Keratinocyte (primary cell): Measurements from ENCODE around the gene TEX22. TPM values are rescaled to one million over a fixed set of nuclear protein-coding genes. Genes with fewer than 3 reads are reported as not detected.

Source experiments
- DNase-seq: peaks from one replicate; pipeline ENCODE4 v3.0.0-alpha.2; 2011; ENCODE audit warnings: low read depth, missing footprints, low spot score
- FAIRE-seq: peaks from 2 replicates; lab custom pipeline; 2011; peaks lifted over from hg19 to GRCh38; lab: Jason Lieb, UNC
- H2AFZ ChIP-seq: 2 replicates; pipeline ENCODE4 v1.6.0; 2012; ENCODE audit warnings: low read length, control low read depth, inconsistent platforms; ENCODE audit not compliant: control insufficient read depth
- H3K27ac ChIP-seq: 2 replicates; pipeline ENCODE4 v1.5.1; 2011; ENCODE audit warnings: low read length; ENCODE audit not compliant: control insufficient read depth, insufficient read depth
- H3K27me3 ChIP-seq: 3 replicates; pipeline ENCODE4 v1.6.0; 2011; ENCODE audit warnings: low read length; ENCODE audit not compliant: control insufficient read depth, insufficient read depth; ENCODE audit errors: extremely low read depth
- H3K36me3 ChIP-seq, 2 experiments: 2 replicates in 1 of 2; 3 replicates in 1 of 2; pipeline ENCODE4 v1.5.1; 2011; ENCODE audit warnings: low read length in 2 of 2, mild to moderate bottlenecking in 1 of 2; ENCODE audit not compliant: control insufficient read depth in 2 of 2, insufficient read depth in 2 of 2; ENCODE audit errors: extremely low read depth in 1 of 2
- H3K4me1 ChIP-seq: 3 replicates; pipeline ENCODE4 v1.5.1; 2011; ENCODE audit warnings: low read length; ENCODE audit not compliant: control insufficient read depth, insufficient read depth; ENCODE audit errors: extremely low read depth
- H3K4me2 ChIP-seq: 3 replicates; pipeline ENCODE4 v1.6.0; 2011; ENCODE audit warnings: low read depth, low read length; ENCODE audit not compliant: control insufficient read depth, insufficient read depth; ENCODE audit errors: extremely low read depth
- H3K4me3 ChIP-seq, 3 experiments: fragments of 200-600 bp in 1 of 3; sonication (generic) in 1 of 3; 2 replicates in 2 of 3; 3 replicates in 1 of 3; pipeline ENCODE4 v1.5.1; 2011 to 2016; ENCODE audit warnings: low read length in 3 of 3, mild to moderate bottlenecking in 3 of 3, control low read depth in 2 of 3, inconsistent platforms in 1 of 3, low read depth in 1 of 3, mixed read lengths in 1 of 3, mixed run types in 1 of 3, moderate library complexity in 1 of 3; ENCODE audit not compliant: control insufficient read depth in 2 of 3, insufficient read depth in 2 of 3; ENCODE audit errors: extremely low read depth in 1 of 3
- H3K79me2 ChIP-seq: 2 replicates; pipeline ENCODE4 v1.6.0; 2012; ENCODE audit warnings: low read length; ENCODE audit not compliant: control insufficient read depth, insufficient read depth
- H3K9ac ChIP-seq: 3 replicates; pipeline ENCODE4 v1.6.0; 2011; ENCODE audit warnings: low read length; ENCODE audit not compliant: control insufficient read depth, insufficient read depth; ENCODE audit errors: extremely low read depth
- H3K9me1 ChIP-seq: 3 replicates; pipeline ENCODE4 v1.6.0; 2011; ENCODE audit warnings: low read length; ENCODE audit not compliant: control insufficient read depth, insufficient read depth; ENCODE audit errors: extremely low read depth
- H3K9me3 ChIP-seq: 2 replicates; pipeline ENCODE4 v1.5.1; 2012; ENCODE audit warnings: low read depth, low read length; ENCODE audit not compliant: control insufficient read depth
- H4K20me1 ChIP-seq: 3 replicates; pipeline ENCODE4 v1.6.0; 2011; ENCODE audit warnings: low read length; ENCODE audit not compliant: control insufficient read depth, insufficient read depth; ENCODE audit errors: extremely low read depth
- EZH2 ChIP-seq: IDR thresholded peaks from one replicate; pipeline ENCODE4 v1.6.1; 2012; ENCODE audit warnings: inconsistent platforms, mild to moderate bottlenecking, low read length, moderate library complexity
- dilution Hi-C: fragments of 300-500 bp; cut with MboI; formaldehyde crosslinking; loops from one replicate; pipeline ENCODE4 v1.7.0; 2020; ENCODE audit warnings: low sequenced_read_pairs; ENCODE audit not compliant: extremely low pct_ligation_motif_present
- polyA plus RNA-seq, 5 experiments: library from polyadenylated mRNA; depleted of rRNA in 3 of 5; stranded (reverse) in 3 of 5; stranded (forward) in 1 of 5; unstranded in 1 of 5; fragments of >200 nt; gene quantifications; 1 replicate in 1 of 5; 2 replicates in 3 of 5; 3 replicates in 1 of 5; pipeline versions ENCODE4 v1.2.1 to v1.2.3, GENCODE V29; 2011 to 2012; ENCODE audit warnings: missing spikeins in 2 of 5, low read depth in 1 of 5, low replicate concordance in 1 of 5
- TF ChIP-seq, protein P1 (sequence below), 3 experiments: IDR thresholded peaks in 1 of 3; conservative IDR thresholded peaks in 1 of 3; optimal IDR thresholded peaks in 1 of 3; 2 replicates in 2 of 3; 3 replicates in 1 of 3; pipeline versions ENCODE3 to v1.5.1; 2011; ENCODE audit warnings: low read length in 3 of 3, mild to moderate bottlenecking in 3 of 3, moderate library complexity in 2 of 3, control low read depth in 1 of 3, inconsistent platforms in 1 of 3; ENCODE audit not compliant: insufficient read depth in 2 of 3; ENCODE audit errors: extremely low read depth in 1 of 3

The TEX22 gene
- polyA plus RNA-seq, 1 donor (not counting 4 experiments of a cell fraction or from before 2014, with no cell fraction given): 0.03 TPM

DNA sequence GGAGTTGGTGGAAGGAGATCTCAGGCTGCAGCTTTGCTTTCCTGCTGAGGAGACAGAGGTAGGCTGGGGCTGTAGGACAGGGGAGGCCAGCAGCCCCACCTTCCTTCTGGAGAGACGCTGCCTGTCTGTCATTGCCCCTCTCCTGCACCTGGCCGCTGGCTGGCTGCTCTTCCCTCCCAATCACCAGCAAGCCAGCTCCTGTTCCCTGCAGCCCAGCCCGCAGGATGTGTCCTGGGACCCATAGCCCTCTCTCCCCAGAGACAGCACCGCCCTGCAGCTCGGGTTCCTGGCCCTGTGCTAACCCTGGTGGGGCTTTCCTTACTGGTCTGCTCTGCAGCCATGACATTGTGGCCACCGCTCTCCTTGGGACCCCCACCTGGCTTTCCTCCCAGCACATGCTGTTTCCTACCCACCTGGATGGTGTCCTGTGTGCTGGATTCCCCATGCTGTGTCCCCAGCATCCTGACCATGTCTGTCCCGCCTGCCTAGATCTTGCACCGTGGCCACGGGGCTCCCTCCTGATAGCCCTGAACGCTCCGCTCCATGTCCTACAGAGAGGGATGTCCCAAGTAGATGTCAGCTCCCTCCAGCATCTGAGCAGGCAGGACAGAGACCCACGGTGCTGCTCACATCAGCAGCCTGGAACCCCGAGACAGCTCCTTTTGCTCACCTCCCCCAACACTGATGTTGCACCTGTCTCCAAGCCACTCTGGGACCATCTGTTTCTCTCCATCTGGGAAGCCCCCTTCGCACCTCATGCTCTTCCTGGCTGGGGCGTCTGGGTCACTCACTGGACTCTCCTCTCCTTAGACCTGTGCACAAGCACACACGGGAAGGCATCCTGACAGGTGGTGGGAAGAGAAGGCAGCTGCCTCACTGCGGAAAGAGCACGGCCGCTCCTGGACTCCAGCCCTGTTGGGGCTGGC is 20.2 kb downstream of the TEX22 start:
- no peak for DNase-seq
- H3K4me1 ChIP-seq: peaks cover 10% of the 10 kb centered on the region
- H3K9me3 ChIP-seq: no peaks in the 10 kb centered on the region
- H3K4me2 ChIP-seq: peak overlapping the region; percentile 85
- peaks cover 3 to 6% of the 10 kb centered on the region in 2 experiments for H3K36me3 ChIP-seq
- no peak overlapping the region for H3K9ac ChIP-seq
- H3K9me1 ChIP-seq: no peaks in the 10 kb centered on the region
- H3K4me3 ChIP-seq: peak overlapping the region in 1 of 3 experiments; percentile 89
- TF ChIP-seq, protein P1, sequence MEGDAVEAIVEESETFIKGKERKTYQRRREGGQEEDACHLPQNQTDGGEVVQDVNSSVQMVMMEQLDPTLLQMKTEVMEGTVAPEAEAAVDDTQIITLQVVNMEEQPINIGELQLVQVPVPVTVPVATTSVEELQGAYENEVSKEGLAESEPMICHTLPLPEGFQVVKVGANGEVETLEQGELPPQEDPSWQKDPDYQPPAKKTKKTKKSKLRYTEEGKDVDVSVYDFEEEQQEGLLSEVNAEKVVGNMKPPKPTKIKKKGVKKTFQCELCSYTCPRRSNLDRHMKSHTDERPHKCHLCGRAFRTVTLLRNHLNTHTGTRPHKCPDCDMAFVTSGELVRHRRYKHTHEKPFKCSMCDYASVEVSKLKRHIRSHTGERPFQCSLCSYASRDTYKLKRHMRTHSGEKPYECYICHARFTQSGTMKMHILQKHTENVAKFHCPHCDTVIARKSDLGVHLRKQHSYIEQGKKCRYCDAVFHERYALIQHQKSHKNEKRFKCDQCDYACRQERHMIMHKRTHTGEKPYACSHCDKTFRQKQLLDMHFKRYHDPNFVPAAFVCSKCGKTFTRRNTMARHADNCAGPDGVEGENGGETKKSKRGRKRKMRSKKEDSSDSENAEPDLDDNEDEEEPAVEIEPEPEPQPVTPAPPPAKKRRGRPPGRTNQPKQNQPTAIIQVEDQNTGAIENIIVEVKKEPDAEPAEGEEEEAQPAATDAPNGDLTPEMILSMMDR (optimal IDR thresholded peaks at IDR 0.05 in 1 of 3, IDR thresholded peaks at IDR 0.05 in 1 of 3, conservative IDR thresholded peaks at IDR 0.05 in 1 of 3; ENCODE audit: extremely low read depth in 1 of 3, insufficient read depth in 2 of 3, low read length in 3 of 3): no peak
- TF ChIP-seq EZH2: no peak
- H3K27ac ChIP-seq: no peak overlapping the region
- dilution Hi-C loops: no loop called here
- H3K79me2 ChIP-seq: peaks cover 34% of the 10 kb centered on the region
- peaks cover 7% of the 10 kb centered on the region for H4K20me1 ChIP-seq
- H2AFZ ChIP-seq: no peak overlapping the region
- no peak for FAIRE-seq
- H3K27me3 ChIP-seq: no peaks in the 10 kb centered on the region

DNA sequence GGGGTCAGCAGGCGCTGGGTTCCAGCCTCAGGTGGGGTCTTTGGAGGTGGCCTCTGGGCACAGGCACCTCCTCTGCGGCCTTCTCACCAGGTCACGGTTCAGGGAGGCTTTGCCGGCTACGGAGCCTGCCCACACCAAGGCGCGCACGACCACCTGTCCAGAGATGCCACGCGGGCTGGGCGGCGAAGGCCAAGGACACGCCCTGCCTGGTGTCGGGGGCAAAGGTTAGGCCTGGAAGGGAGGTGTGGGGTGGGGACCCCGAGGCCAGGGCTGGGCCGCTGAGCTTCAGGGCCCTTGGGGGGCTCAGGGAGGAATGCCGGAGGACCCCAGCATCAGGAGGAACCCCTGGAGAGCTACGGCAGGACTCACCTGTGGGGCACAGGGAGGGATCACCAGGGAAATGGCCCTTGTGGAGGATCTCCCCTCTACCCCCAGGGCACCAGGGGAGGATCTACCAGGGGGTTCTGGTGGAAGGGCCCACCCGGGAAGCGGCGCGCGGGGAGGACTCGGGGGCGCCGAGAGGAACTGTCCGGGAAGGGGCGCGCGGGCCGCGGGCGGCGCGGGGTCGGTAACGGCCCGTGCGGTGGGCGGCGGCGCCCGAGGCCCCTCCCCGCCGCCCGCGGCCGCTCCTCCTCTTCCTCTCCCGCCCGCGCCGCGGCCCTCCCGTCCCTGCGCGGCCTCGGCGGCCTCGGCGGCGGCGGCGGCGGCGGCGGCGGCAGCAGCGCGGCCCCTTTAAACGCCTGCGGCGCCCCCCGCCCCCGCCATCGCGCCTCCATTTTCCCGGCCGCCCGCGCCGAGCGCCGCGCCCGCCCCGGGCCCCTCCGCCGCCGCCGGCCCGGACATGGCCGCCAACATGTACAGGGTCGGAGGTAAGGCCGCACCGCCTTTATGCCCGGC is 21.1 kb downstream of the TEX22 start, which contains the start of gene MTA1:
TSS of gene MTA1 (plus strand) at position 633 of the 897 bp plus-strand sequence. CDS start at position 842, 209 bp downstream.
- Histone ChIP-seq H3K4me2 (peak within 1 kb of the TSS; percentile 85), H3K9me3 (no peaks in the 10 kb centered on the region), H3K36me3 (peaks cover 3 to 6% of the 10 kb centered on the region in 2 experiments), H3K79me2 (peaks cover 42% of the 10 kb centered on the region), H3K27ac (peak within 1 kb of the TSS; percentile 36), H3K9ac (peak within 1 kb of the TSS; percentile 83), H3K4me1 (peaks cover 10% of the 10 kb centered on the region), H4K20me1 (peaks cover 7% of the 10 kb centered on the region), H3K4me3 (peak within 1 kb of the TSS; percentile 70 to 89 (median 83)), H2AFZ (peak within 1 kb of the TSS; percentile 88), H3K27me3 (no peaks in the 10 kb centered on the region), H3K9me1 (no peaks in the 10 kb centered on the region)
- no peak for DNase-seq
- dilution Hi-C loops: no loop called here
- TF ChIP-seq, protein P1 (optimal IDR thresholded peaks at IDR 0.05 in 1 of 3, IDR thresholded peaks at IDR 0.05 in 1 of 3, conservative IDR thresholded peaks at IDR 0.05 in 1 of 3; ENCODE audit: extremely low read depth in 1 of 3, insufficient read depth in 2 of 3, low read length in 3 of 3): no peak
- TF ChIP-seq EZH2: no peak
- FAIRE-seq: no peak
